NCI-H128 (cell line): Measurements from ENCODE around the gene AFG3L2.

ENCODE experiments used
- DNase-seq: peaks from one replicate; lab custom pipeline; 2025; ENCODE audit not compliant: unreplicated experiment; lab: John Stamatoyannopoulos, UW

The AFG3L2 gene

GRCh38 chr18:12281861-12282260 lies 95.2 kb downstream of the AFG3L2 start:
- no peak for DNase-seq

- no peak for DNase-seq
Measured at GRCh38 chr18:12279781-12280531, 97.1 kb downstream of the AFG3L2 start.
